ENCODE data around the gene PIGBOS1. TPM values are rescaled to one million over a fixed set of nuclear protein-coding genes. Genes with fewer than 3 reads are reported as not detected.
"Not testable (repeated sequence)": the region's sequence is repeated elsewhere in the genome, so short reads cannot be mapped to it uniquely, and the experiment has no call there.

The PIGBOS1 gene
- total and polyA plus RNA-seq, 7 experiments from 2014 or later, result 8.8 to 49.8 (median 19.2) TPM

DNA sequence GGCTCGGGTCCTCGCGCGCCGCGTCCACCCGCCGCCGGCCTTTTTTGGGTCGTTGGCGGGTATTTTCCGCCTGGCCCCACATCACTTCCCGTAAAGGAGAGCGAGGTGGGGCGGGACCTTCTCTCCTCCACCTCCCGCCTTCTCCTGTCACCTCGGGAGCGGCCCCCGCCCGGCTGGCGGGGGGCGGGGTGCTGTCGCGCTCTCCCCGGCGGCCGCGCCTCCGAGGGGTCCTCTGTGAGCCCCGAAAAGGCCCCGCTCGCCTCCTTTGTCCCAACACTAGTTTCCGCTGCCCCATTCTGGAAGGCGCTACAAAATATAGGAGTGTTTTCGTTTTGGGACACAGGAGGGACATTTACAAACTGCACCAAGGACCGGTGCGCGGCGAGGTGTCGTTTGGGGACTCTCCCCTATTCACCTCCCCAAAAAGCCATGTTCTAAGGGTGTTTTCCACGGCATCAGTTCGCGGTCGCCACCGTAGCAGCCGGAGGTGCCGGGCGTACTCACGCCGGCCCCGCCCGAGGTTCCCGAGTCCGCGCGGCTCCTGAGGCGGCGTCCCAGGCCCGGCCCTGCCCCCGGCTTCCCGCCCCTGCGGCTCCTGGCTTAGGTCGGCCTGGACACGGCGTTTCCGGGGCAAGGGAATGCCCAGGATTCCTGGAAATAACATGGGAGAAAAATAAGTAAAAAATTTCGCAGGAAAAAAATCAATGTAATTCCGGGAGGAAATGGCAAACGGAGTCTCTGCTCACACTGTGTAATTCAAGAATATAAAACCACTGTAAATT, 29.0 kb downstream of the PIGBOS1 start, which contains the start of gene RAB27A:
Gene RAB27A, minus strand, starts transcription at position 68 of the 782 bp plus-strand sequence. CDS start 54,879 bp downstream, outside the sequence.
- peak; percentile 82 for ATAC-seq
- ChIA-PET POLR2A (interaction anchor here (0.9 to 1.9 kb wide), 4 partner anchors 23 to 93 kb away, joined by 3 to 6 read pairs (median 4); partner anchors contain the start of genes PIGB, PIGBOS1 and RSL24D1), CTCF (interaction anchor here (0.9 to 1.6 kb wide), 7 partner anchors 19 to 145 kb away, joined by 3 to 28 read pairs (median 4); no protein-coding TSS in a partner anchor)
- no peaks in the 10 kb centered on the region for H3K27me3 ChIP-seq (ENCODE audit: control insufficient read depth in 2 of 2, insufficient read depth in 2 of 2, low read length in 2 of 2)
- H3K4me1 ChIP-seq (ENCODE audit: control insufficient read depth in 2 of 2, insufficient read depth in 2 of 2, low read length in 2 of 2), result peaks cover 14 to 18% of the 10 kb centered on the region in 2 donors
- peak within 1 kb of the TSS; percentile 95 for H3K27ac ChIP-seq (ENCODE audit: low read depth, low read length)
- H3K4me3 ChIP-seq (ENCODE audit: low read length), result peak within 1 kb of the TSS; percentile 90
- H3K9me3 ChIP-seq (ENCODE audit: control insufficient read depth in 2 of 3, low read length in 3 of 3), result no peaks in the 10 kb centered on the region
- H3K36me3 ChIP-seq (ENCODE audit: control insufficient read depth in 2 of 3, insufficient read depth in 3 of 3, low read length in 3 of 3), result peaks cover 0 to 4% (median 0%) of the 10 kb centered on the region in 3 experiments
- DNase-seq, result peak; percentile 48 to 83 (median 55)
- Mint-ChIP-seq H3K36me3 (peaks cover 0 to 17% (median 0%) of the 10 kb centered on the region in 5 donors), H3K27me3 (peaks cover 0 to 4% (median 0%) of the 10 kb centered on the region in 5 donors), H3K9me3 (no peaks in the 10 kb centered on the region), H3K4me3 (peak within 1 kb of the TSS; percentile 85 to 95 (median 92)), H3K4me1 (peaks cover 27 to 46% (median 41%) of the 10 kb centered on the region in 7 donors), H3K27ac (peak within 1 kb of the TSS; percentile 87 to 95 (median 93))
- intact Hi-C loops (cut with micrococcal nuclease), result loop anchor here (1.0 to 10.0 kb wide), 14 partner anchors 10 to 1485 kb away; partner anchors contain the start of genes CCPG1 (in 2 of the 2), PIERCE2 (in 2 of the 2), PIGB (in 2 of the 2) and PIGBOS1 (in 2 of the 2)

DNA sequence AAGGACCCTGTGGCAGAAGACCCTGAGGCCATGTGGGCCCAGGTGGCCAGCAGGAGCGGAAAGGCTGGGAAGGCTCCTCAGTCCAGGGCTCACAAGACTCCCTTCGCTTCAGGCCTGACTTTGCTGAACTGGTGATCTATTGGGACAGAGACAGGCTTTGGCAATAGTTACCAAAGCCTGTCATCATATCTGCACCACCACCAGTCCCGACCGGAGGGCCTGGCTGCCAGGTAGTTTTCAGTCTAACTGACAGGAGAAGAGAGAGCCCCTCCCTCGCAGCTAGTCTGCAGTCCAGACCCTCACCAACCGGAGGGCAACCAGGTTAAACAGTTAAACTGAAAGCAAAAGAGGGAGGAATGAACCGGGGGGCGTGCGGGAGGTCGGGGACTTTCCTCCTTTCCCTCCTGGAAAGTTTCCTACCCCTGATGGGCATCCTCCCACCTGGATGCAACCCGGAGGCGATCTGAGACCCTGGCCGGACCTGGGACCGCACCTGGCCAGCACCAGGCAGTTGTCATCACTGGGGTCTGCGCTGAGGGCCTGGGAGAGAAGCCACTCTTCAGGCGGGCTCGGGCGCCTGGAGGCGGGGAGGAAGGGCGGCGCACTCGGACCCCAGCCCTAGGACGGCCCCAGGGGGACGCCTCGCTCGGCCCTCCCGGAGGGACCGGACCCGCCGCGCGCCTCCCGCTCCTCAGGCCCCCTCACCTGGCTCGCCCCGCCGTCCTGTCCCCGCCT, 29.7 kb downstream of the PIGBOS1 start:
- POLR2A ChIA-PET, result interaction anchor here (0.7 to 2.1 kb wide), 2 partner anchors 30 kb away, joined by 3 to 6 read pairs; partner anchors contain the start of genes PIGB and PIGBOS1
- peaks cover 33 to 54% (median 49%) of the 10 kb centered on the region in 7 donors for H3K4me1 Mint-ChIP-seq
- H3K4me1 ChIP-seq (ENCODE audit: control insufficient read depth in 2 of 2, insufficient read depth in 2 of 2, low read length in 2 of 2), result peaks cover 14 to 26% of the 10 kb centered on the region in 2 donors
- H3K36me3 ChIP-seq (ENCODE audit: control insufficient read depth in 2 of 3, insufficient read depth in 3 of 3, low read length in 3 of 3), result peaks cover 0 to 4% (median 0%) of the 10 kb centered on the region in 3 experiments
- intact Hi-C loops (cut with micrococcal nuclease), result loop anchor here (1.0 to 10.0 kb wide), 4 partner anchors 9 to 956 kb away; partner anchors contain the start of genes CCPG1 (in 1 of the 2), PIERCE2 (in 1 of the 2) and RFX7 (in 1 of the 2)
- ATAC-seq (peak; percentile 10), DNase-seq (peak in 6 of 9 donors; percentile 10 to 43 (median 22))
- H3K27me3 ChIP-seq (ENCODE audit: control insufficient read depth in 2 of 2, insufficient read depth in 2 of 2, low read length in 2 of 2), result no peaks in the 10 kb centered on the region
- H3K4me3 Mint-ChIP-seq, result peak overlapping the region; percentile 85 to 95 (median 92)
- peak overlapping the region; percentile 87 to 95 (median 93) for H3K27ac Mint-ChIP-seq
- H3K36me3 Mint-ChIP-seq, result peaks cover 0 to 23% (median 0%) of the 10 kb centered on the region in 5 donors
- H3K9me3 Mint-ChIP-seq, result no peaks in the 10 kb centered on the region
- H3K27ac ChIP-seq (ENCODE audit: low read depth, low read length), result peak overlapping the region; percentile 95
- CTCF ChIA-PET, result interaction anchor here (2.5 kb wide), 1 partner anchor 71 kb away, joined by 19 read pairs; no protein-coding TSS in a partner anchor
- H3K4me3 ChIP-seq (ENCODE audit: low read length), result peak overlapping the region; percentile 90
- H3K9me3 ChIP-seq (ENCODE audit: control insufficient read depth in 2 of 3, low read length in 3 of 3), result no peaks in the 10 kb centered on the region
- peaks cover 0 to 4% (median 0%) of the 10 kb centered on the region in 5 donors for H3K27me3 Mint-ChIP-seq

DNA sequence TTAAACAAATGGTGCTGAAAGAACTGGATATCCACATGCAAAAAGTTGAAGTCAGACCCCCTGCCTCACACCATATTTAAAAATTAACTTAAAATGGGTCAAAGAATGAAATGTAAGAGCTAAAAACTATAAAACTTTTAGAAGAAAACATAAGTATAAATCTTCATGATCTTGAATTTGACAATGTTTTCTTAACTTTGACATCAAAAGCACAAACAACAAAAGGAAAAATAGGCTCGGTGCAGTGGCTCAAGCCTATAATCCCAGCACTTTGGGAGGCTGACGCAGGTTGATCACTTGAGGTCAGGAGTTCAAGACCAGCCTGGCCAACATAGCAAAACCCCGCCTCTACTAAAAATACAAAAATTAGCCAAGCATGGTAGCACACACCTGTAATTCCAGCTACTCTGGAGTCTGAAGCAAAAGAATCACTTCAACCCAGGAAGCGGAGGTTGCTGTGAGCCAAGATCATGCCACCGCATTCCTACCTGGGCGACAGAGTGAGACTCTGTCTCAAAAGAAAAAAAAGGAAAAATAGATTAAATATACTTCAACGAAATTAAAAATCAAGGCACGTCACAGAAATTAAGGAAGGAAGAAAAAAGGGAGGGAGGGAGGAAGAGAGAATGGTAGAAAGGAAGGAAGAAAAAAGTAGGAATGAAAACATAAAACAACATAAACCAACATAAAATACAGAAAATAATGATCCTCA, 30.8 kb downstream of the PIGBOS1 start:
- H3K4me1 ChIP-seq (ENCODE audit: control insufficient read depth in 2 of 2, insufficient read depth in 2 of 2, low read length in 2 of 2), result peaks cover 14 to 34% of the 10 kb centered on the region in 2 donors
- no peaks in the 10 kb centered on the region for H3K9me3 ChIP-seq (ENCODE audit: control insufficient read depth in 2 of 3, low read length in 3 of 3)
- Mint-ChIP-seq H3K9me3 (no peaks in the 10 kb centered on the region), H3K4me3 (peak overlapping the region; percentile 85 to 95 (median 92)), H3K4me1 (peaks cover 33 to 64% (median 59%) of the 10 kb centered on the region in 7 donors), H3K27ac (peak overlapping the region; percentile 87 to 95 (median 93)), H3K27me3 (peaks cover 0 to 4% (median 0%) of the 10 kb centered on the region in 5 donors), H3K36me3 (peaks cover 0 to 23% (median 0%) of the 10 kb centered on the region in 5 donors)
- H3K27ac ChIP-seq (ENCODE audit: low read depth, low read length), result peak overlapping the region; percentile 95
- ATAC-seq (no peak), DNase-seq (no peak)
- ChIA-PET CTCF (interaction anchor here (0.6 to 2.5 kb wide), 2 partner anchors 68 to 70 kb away, joined by 6 to 19 read pairs; no protein-coding TSS in a partner anchor), POLR2A (interaction anchor here (0.6 to 2.1 kb wide), 6 partner anchors 21 to 91 kb away, joined by 3 to 6 read pairs (median 3); partner anchors contain the start of genes PIGB and PIGBOS1)
- H3K36me3 ChIP-seq (ENCODE audit: control insufficient read depth in 2 of 3, insufficient read depth in 3 of 3, low read length in 3 of 3), result peaks cover 0 to 4% (median 0%) of the 10 kb centered on the region in 3 experiments
- peak overlapping the region; percentile 90 for H3K4me3 ChIP-seq (ENCODE audit: low read length)
- no peaks in the 10 kb centered on the region for H3K27me3 ChIP-seq (ENCODE audit: control insufficient read depth in 2 of 2, insufficient read depth in 2 of 2, low read length in 2 of 2)
- intact Hi-C loops (cut with micrococcal nuclease), result loop anchor here in 1 of 2 donors (10.0 kb wide), 1 partner anchor 957 kb away; the partner anchor contains the start of gene RFX7

DNA sequence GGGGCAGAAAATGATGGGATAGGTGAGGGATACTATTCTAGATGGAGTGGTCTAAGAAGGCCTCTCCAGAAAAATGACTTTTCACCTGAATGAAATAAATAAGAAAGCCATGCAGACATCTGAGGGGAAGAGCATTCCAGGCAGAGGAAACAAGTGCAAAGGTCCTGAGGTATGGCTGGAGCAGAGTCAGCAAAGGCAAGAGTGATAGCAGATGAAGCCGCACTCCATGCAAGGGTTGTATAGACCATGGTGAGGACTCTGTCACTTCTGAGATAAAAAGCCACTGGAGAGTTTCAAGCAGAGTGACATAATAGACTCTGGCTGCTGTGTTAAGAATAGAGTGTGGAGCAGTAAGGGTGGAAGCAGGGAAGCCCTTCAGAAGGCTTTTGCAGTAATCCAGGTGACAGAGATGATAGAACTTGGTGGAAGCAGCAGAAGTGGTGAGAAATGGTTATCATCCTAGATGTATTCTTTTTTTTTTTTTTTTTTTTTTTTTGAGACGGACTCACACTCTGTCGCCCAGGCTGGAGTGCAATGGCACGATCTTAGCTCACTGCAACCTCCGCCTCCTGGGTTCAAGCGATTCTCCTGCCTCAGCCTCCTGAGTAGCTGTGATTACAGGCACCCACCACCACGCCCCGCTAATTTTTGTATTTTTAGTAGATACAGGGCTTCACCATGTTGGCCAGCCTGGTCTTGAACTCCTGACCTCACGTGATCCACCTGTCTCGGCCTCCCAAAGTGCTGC, 32.3 kb downstream of the PIGBOS1 start:
- peaks cover 27 to 50% of the 10 kb centered on the region in 2 donors for H3K4me1 ChIP-seq (ENCODE audit: control insufficient read depth in 2 of 2, insufficient read depth in 2 of 2, low read length in 2 of 2)
- Mint-ChIP-seq H3K4me1 (peaks cover 33 to 79% (median 74%) of the 10 kb centered on the region in 7 donors), H3K27ac (peak overlapping the region in 8 of 9 donors; percentile 6 to 95 (median 85)), H3K4me3 (peak overlapping the region in 8 of 10 donors; percentile 1 to 93 (median 38)), H3K36me3 (peaks cover 0 to 23% (median 0%) of the 10 kb centered on the region in 5 donors)
- H3K27ac ChIP-seq (ENCODE audit: low read depth, low read length); H3K36me3 ChIP-seq (ENCODE audit: control insufficient read depth in 2 of 3, insufficient read depth in 3 of 3, low read length in 3 of 3); CTCF ChIA-PET; H3K9me3 ChIP-seq (ENCODE audit: control insufficient read depth in 2 of 3, low read length in 3 of 3); H3K27me3 ChIP-seq (ENCODE audit: control insufficient read depth in 2 of 2, insufficient read depth in 2 of 2, low read length in 2 of 2); ATAC-seq; H3K4me3 ChIP-seq (ENCODE audit: low read length); H3K9me3 Mint-ChIP-seq; H3K27me3 Mint-ChIP-seq; DNase-seq: not testable (repeated sequence)
- POLR2A ChIA-PET, result interaction anchor here (1.5 kb wide), 1 partner anchor 19 kb away, joined by 6 read pairs; no protein-coding TSS in a partner anchor
- intact Hi-C loops (cut with micrococcal nuclease), result loop anchor here in 1 of 2 donors (10.0 kb wide), 1 partner anchor 958 kb away; the partner anchor contains the start of gene RFX7

DNA sequence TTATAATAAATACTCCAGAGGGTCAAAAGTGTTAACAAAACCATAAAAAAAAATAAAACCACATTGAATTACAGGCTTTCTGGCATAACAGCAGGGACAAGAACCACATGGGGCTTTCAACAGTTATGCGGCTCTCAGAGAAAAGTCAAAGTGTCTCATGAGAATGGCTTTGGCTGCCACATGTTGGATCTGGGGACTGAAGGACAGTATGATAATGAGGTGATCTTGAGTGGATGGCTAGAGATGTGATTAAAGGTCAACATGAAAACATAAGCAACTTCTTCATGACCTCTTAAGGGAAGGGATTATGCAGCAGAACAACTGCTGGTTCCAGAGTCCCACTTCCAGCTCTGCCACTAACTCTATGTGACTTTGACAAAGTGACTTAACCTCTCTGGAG, 34.5 kb downstream of the PIGBOS1 start:
- Mint-ChIP-seq H3K27ac (peak overlapping the region in 6 of 9 donors; percentile 49 to 95 (median 76)), H3K27me3 (no peaks in the 10 kb centered on the region)
- intact Hi-C loops (cut with micrococcal nuclease), result loop anchor here in 1 of 2 donors (10.0 kb wide), 1 partner anchor 960 kb away; the partner anchor contains the start of gene RFX7

More for the DNA sequence above, 34.5 kb downstream of the PIGBOS1 start:
- Histone ChIP-seq H3K36me3 (ENCODE audit: control insufficient read depth in 2 of 3, insufficient read depth in 3 of 3, low read length in 3 of 3) (peaks cover 0 to 3% (median 0%) of the 10 kb centered on the region in 3 experiments), H3K9me3 (ENCODE audit: control insufficient read depth in 2 of 3, low read length in 3 of 3) (no peaks in the 10 kb centered on the region), H3K4me3 (ENCODE audit: low read length) (no peak overlapping the region), H3K27ac (ENCODE audit: low read depth, low read length) (no peak overlapping the region), H3K27me3 (ENCODE audit: control insufficient read depth in 2 of 2, insufficient read depth in 2 of 2, low read length in 2 of 2) (no peaks in the 10 kb centered on the region), H3K4me1 (ENCODE audit: control insufficient read depth in 2 of 2, insufficient read depth in 2 of 2, low read length in 2 of 2) (peaks cover 35 to 67% of the 10 kb centered on the region in 2 donors)
- Mint-ChIP-seq H3K9me3 (no peaks in the 10 kb centered on the region), H3K4me3 (peak overlapping the region in 1 of 10 donors; percentile 10), H3K4me1 (peaks cover 42 to 95% (median 91%) of the 10 kb centered on the region in 7 donors), H3K36me3 (peaks cover 0 to 32% (median 0%) of the 10 kb centered on the region in 5 donors)
- no peak for ATAC-seq
- no peak for DNase-seq
- ChIA-PET POLR2A (no interaction called here), CTCF (interaction anchor here (1.1 kb wide), 1 partner anchor 17 kb away, joined by 3 read pairs; no protein-coding TSS in a partner anchor)
